Measurements from ENCODE around the gene IRAK1.
"Not testable (repeated sequence)": the region's sequence is repeated elsewhere in the genome, so short reads cannot be mapped to it uniquely, and the experiment has no call there.

Gene IRAK1

DNA sequence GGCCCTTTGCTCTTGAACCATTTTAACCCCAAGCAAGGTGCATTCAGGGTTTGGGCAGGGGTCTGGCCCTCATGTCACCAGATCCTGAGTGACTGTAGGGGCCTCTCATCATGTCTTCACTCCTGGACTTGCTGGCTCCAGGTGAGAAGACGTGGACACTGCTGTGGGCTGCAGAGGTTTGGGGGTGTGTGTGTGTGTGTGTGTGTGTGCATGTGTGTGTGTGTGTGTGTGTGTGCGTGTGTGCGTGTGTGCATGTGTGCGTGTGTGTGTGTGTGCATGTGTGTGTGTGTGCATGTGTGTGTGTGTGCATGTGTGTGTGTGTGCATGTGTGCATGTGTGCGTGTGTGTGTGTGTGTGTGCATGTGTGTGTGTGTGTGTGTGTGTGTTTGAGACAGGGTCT is 25.3 kb downstream of the IRAK1 start:
- H3K36me3 ChIP-seq (ENCODE audit: control insufficient read depth in 2 of 2, insufficient read depth in 1 of 2, low read length in 2 of 2); POLR2A ChIA-PET; CTCF ChIA-PET; H3K4me3 ChIP-seq (ENCODE audit: low read depth, low read length); H3K4me1 ChIP-seq (ENCODE audit: control insufficient read depth, insufficient read depth, low read length); H3K27ac ChIP-seq (ENCODE audit: extremely low read depth, low read depth, low read length); H3K9me3 ChIP-seq (ENCODE audit: control insufficient read depth, insufficient read depth, low read depth, low read length): not testable (repeated sequence)
- TF ChIP-seq, protein P1, sequence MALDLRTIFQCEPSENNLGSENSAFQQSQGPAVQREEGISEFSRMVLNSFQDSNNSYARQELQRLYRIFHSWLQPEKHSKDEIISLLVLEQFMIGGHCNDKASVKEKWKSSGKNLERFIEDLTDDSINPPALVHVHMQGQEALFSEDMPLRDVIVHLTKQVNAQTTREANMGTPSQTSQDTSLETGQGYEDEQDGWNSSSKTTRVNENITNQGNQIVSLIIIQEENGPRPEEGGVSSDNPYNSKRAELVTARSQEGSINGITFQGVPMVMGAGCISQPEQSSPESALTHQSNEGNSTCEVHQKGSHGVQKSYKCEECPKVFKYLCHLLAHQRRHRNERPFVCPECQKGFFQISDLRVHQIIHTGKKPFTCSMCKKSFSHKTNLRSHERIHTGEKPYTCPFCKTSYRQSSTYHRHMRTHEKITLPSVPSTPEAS (tag by site-specific recombination; IDR thresholded peaks at IDR 0.05): peak; percentile 99

DNA sequence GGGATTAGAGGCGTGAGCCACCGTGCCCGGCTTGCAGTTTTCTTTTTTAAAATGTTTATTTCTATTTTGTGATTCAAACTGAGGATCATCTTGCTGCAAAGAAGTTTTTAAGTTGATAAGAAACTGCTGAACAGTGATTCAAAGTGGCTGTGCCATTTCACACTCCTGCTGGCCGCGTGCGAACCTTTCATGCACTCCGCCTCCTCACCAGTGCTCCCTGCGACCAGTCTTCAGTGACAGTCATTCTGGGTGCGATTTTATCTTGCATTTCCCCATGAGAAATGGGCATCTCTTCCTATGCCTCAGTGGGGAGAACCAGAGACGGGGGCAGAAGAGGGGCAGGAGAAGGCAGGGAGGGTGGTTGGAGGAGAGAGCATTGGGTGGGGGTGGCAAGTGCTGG is 25.7 kb downstream of the IRAK1 start:
- no peak for TF ChIP-seq ZNF776 (tag by site-specific recombination; IDR thresholded peaks at IDR 0.05; ENCODE audit: borderline replicate concordance)
- TF ChIP-seq, protein P2, sequence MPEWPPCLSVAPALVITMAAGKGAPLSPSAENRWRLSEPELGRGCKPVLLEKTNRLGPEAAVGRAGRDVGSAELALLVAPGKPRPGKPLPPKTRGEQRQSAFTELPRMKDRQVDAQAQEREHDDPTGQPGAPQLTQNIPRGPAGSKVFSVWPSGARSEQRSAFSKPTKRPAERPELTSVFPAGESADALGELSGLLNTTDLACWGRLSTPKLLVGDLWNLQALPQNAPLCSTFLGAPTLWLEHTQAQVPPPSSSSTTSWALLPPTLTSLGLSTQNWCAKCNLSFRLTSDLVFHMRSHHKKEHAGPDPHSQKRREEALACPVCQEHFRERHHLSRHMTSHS (tag by site-specific recombination; IDR thresholded peaks at IDR 0.05): no peak
- no peak overlapping the region for H3K4me3 ChIP-seq (ENCODE audit: low read depth, low read length)
- ChIA-PET POLR2A (interaction anchor here (0.6 to 0.7 kb wide), 2 partner anchors 22 to 498 kb away, joined by 4 read pairs; no protein-coding TSS in a partner anchor), CTCF (no interaction called here)
- H3K36me3 ChIP-seq (ENCODE audit: control insufficient read depth in 2 of 2, insufficient read depth in 1 of 2, low read length in 2 of 2): no peaks in the 10 kb centered on the region
- no peaks in the 10 kb centered on the region for H3K4me1 ChIP-seq (ENCODE audit: control insufficient read depth, insufficient read depth, low read length)
- no peaks in the 10 kb centered on the region for H3K9me3 ChIP-seq (ENCODE audit: control insufficient read depth, insufficient read depth, low read depth, low read length)
- H3K27ac ChIP-seq (ENCODE audit: extremely low read depth, low read depth, low read length): no peak overlapping the region

DNA sequence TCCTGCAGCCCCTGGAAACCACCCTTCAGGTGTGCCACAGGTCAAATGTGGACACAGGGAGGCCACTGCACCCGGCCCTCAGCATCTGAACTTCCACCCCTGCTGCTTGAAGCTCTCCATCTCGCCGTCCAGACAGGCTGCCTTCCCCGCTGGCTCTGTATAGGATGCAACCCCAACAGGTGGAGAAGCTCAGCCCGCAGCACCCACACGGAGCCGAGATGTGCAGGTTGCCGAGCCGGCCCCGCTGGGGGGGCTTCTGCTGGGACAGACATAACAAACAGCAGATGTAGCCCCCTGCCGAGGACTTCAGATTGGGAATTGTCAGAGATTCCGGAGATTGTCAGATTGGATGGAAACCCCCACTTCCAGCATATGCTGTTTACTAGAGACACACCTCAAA is 26.6 kb downstream of the IRAK1 start:
- no peaks in the 10 kb centered on the region for H3K9me3 ChIP-seq (ENCODE audit: control insufficient read depth, insufficient read depth, low read depth, low read length)
- H3K4me1 ChIP-seq (ENCODE audit: control insufficient read depth, insufficient read depth, low read length): no peaks in the 10 kb centered on the region
- POLR2A ChIA-PET: interaction anchor here (0.7 kb wide), 1 partner anchor 49 kb away, joined by 6 read pairs; no protein-coding TSS in a partner anchor
- TF ChIP-seq RBAK (tag by site-specific recombination; IDR thresholded peaks at IDR 0.05) (no peak), ZBTB21 (tag by site-specific recombination; IDR thresholded peaks at IDR 0.05) (no peak), ZNF404 (tag by site-specific recombination; IDR thresholded peaks at IDR 0.05) (no peak)
- TF ChIP-seq, protein P3, sequence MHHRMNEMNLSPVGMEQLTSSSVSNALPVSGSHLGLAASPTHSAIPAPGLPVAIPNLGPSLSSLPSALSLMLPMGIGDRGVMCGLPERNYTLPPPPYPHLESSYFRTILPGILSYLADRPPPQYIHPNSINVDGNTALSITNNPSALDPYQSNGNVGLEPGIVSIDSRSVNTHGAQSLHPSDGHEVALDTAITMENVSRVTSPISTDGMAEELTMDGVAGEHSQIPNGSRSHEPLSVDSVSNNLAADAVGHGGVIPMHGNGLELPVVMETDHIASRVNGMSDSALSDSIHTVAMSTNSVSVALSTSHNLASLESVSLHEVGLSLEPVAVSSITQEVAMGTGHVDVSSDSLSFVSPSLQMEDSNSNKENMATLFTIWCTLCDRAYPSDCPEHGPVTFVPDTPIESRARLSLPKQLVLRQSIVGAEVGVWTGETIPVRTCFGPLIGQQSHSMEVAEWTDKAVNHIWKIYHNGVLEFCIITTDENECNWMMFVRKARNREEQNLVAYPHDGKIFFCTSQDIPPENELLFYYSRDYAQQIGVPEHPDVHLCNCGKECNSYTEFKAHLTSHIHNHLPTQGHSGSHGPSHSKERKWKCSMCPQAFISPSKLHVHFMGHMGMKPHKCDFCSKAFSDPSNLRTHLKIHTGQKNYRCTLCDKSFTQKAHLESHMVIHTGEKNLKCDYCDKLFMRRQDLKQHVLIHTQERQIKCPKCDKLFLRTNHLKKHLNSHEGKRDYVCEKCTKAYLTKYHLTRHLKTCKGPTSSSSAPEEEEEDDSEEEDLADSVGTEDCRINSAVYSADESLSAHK (tag by site-specific recombination; IDR thresholded peaks at IDR 0.05): no peak
- H3K4me3 ChIP-seq (ENCODE audit: low read depth, low read length): no peak overlapping the region
- H3K27ac ChIP-seq (ENCODE audit: extremely low read depth, low read depth, low read length): no peak overlapping the region
- no peaks in the 10 kb centered on the region for H3K36me3 ChIP-seq (ENCODE audit: control insufficient read depth in 2 of 2, insufficient read depth in 1 of 2, low read length in 2 of 2)
- CTCF ChIA-PET: no interaction called here

DNA sequence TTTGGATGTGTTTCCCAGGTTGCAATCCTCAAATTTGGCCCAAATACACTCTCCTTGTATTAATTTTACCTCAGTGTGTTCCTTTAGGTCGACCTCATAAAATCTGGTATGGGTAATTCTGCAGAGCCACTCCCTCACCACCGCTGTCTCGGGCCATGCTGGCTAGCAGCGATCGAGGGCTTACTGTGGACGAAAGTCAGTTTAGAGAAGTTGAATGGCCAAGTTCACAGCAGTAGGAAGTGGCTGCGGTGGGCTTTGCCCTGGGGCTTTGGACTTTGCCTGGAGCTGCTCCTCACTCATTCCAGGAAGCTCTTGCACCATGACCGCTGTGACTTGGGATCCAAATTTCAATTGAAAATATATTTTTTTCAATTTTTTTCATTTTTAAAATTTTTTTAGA is 27.5 kb downstream of the IRAK1 start:
- Histone ChIP-seq H3K4me1 (ENCODE audit: control insufficient read depth, insufficient read depth, low read length) (no peaks in the 10 kb centered on the region), H3K4me3 (ENCODE audit: low read depth, low read length) (no peak overlapping the region), H3K9me3 (ENCODE audit: control insufficient read depth, insufficient read depth, low read depth, low read length) (no peaks in the 10 kb centered on the region), H3K36me3 (ENCODE audit: control insufficient read depth in 2 of 2, insufficient read depth in 1 of 2, low read length in 2 of 2) (no peaks in the 10 kb centered on the region), H3K27ac (ENCODE audit: extremely low read depth, low read depth, low read length) (no peak overlapping the region)
- ChIA-PET POLR2A (interaction anchor here (0.7 kb wide), 1 partner anchor 28 kb away, joined by 5 read pairs; the partner anchor contains the start of gene IRAK1), CTCF (interaction anchor here (0.6 to 1.3 kb wide), 2 partner anchors 21 kb away, joined by 3 read pairs; no protein-coding TSS in a partner anchor)
- TF ChIP-seq KLF7 (tag by site-specific recombination; IDR thresholded peaks at IDR 0.05; ENCODE audit: borderline replicate concordance): no peak
- no peak for TF ChIP-seq ZNF791 (tag by site-specific recombination; IDR thresholded peaks at IDR 0.05)
- no peak for TF ChIP-seq ZNF544 (tag by site-specific recombination; IDR thresholded peaks at IDR 0.05)
- TF ChIP-seq, protein P3 (tag by site-specific recombination; IDR thresholded peaks at IDR 0.05): no peak
- TF ChIP-seq SP3 (tag by site-specific recombination; IDR thresholded peaks at IDR 0.05): no peak
- TF ChIP-seq ZNF473 (tag by site-specific recombination; IDR thresholded peaks at IDR 0.05): no peak
- TF ChIP-seq, protein P4, sequence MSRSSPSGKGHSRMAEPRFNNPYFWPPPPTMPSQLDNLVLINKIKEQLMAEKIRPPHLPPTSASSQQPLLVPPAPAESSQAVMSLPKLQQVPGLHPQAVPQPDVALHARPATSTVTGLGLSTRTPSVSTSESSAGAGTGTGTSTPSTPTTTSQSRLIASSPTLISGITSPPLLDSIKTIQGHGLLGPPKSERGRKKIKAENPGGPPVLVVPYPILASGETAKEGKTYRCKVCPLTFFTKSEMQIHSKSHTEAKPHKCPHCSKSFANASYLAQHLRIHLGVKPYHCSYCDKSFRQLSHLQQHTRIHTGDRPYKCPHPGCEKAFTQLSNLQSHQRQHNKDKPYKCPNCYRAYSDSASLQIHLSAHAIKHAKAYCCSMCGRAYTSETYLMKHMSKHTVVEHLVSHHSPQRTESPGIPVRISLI (tag by site-specific recombination; IDR thresholded peaks at IDR 0.05): no peak
- no peak for TF ChIP-seq KLF16 (tag by site-specific recombination; IDR thresholded peaks at IDR 0.05)
- TF ChIP-seq ZNF223 (tag by site-specific recombination; IDR thresholded peaks at IDR 0.05): no peak
- no peak for TF ChIP-seq ZNF335 (tag by site-specific recombination; conservative IDR thresholded peaks at IDR 0.05)
- TF ChIP-seq ZNF169 (tag by site-specific recombination; IDR thresholded peaks at IDR 0.05): no peak
- TF ChIP-seq ZBTB48 (tag by site-specific recombination; IDR thresholded peaks at IDR 0.05): no peak
- TF ChIP-seq ZNF138 (tag by site-specific recombination; IDR thresholded peaks at IDR 0.05; ENCODE audit: borderline replicate concordance): no peak
- TF ChIP-seq EGR2 (tag by site-specific recombination; IDR thresholded peaks at IDR 0.05; ENCODE audit: low read depth): no peak
- no peak for TF ChIP-seq ZNF624 (tag by site-specific recombination; IDR thresholded peaks at IDR 0.05)
